CD4-positive, alpha-beta T cell treated with Interferon alpha-2 for 1 hour (primary cell): ENCODE data around the gene SPHKAP.
"Not testable (repeated sequence)": the region's sequence is repeated elsewhere in the genome, so short reads cannot be mapped to it uniquely, and the experiment has no call there.

Experiments used
- DNase-seq, 2 donors: peaks; one replicate each; pipeline ENCODE4 v3.0.0-alpha.2; 2020 to 2022

Gene SPHKAP

GRCh38 chr2:228102949-228103348 is 78.5 kb downstream of the SPHKAP start:
- DNase-seq = no peak

GRCh38 chr2:228094377-228094921 is 87.0 kb downstream of the SPHKAP start:
- no peak for DNase-seq

- no peak for DNase-seq
Observed at GRCh38 chr2:228092056-228092455, 89.4 kb downstream of the SPHKAP start.

GRCh38 chr2:228086561-228086960 is 94.9 kb downstream of the SPHKAP start:
- no peak for DNase-seq

GRCh38 chr2:228084717-228085116 is 96.8 kb downstream of the SPHKAP start:
- no peak for DNase-seq

- DNase-seq = no peak
Observed at GRCh38 chr2:228083131-228083530, 98.4 kb downstream of the SPHKAP start.

GRCh38 chr2:228082571-228082970 is 98.9 kb downstream of the SPHKAP start:
- DNase-seq = no peak

- no peak for DNase-seq
Observed at GRCh38 chr2:228079194-228079593, 102.3 kb downstream of the SPHKAP start.

GRCh38 chr2:228076695-228077094 is 104.8 kb downstream of the SPHKAP start:
- not testable (repeated sequence) for DNase-seq

GRCh38 chr2:228072669-228073068 is 108.8 kb downstream of the SPHKAP start:
- no peak for DNase-seq

- DNase-seq = no peak
Observed at GRCh38 chr2:228067309-228067708, 114.2 kb downstream of the SPHKAP start.

GRCh38 chr2:228066126-228066798 is 115.2 kb downstream of the SPHKAP start:
- DNase-seq = no peak

GRCh38 chr2:228065686-228066085 is 115.8 kb downstream of the SPHKAP start:
- DNase-seq = no peak

GRCh38 chr2:228064796-228065315 is 116.6 kb downstream of the SPHKAP start:
- no peak for DNase-seq

- DNase-seq = no peak
Observed at GRCh38 chr2:228064024-228064423, 117.5 kb downstream of the SPHKAP start.

- no peak for DNase-seq
Observed at GRCh38 chr2:228063558-228063957, 117.9 kb downstream of the SPHKAP start.

- DNase-seq = no peak
Observed at GRCh38 chr2:228059735-228060134, 121.8 kb downstream of the SPHKAP start.

GRCh38 chr2:228056293-228057097 is 125.0 kb downstream of the SPHKAP start:
- DNase-seq = no peak

GRCh38 chr2:228048838-228049490 is 132.5 kb downstream of the SPHKAP start:
- no peak for DNase-seq

GRCh38 chr2:228040995-228041394 is 140.5 kb downstream of the SPHKAP start:
- no peak for DNase-seq

- peak in 1 of 2 donors; percentile 1 for DNase-seq
Observed at GRCh38 chr2:228039752-228040534, 141.5 kb downstream of the SPHKAP start.

- no peak for DNase-seq
Observed at GRCh38 chr2:228038967-228039366, 142.5 kb downstream of the SPHKAP start.
